Stimulated activated CD4-positive, alpha-beta T cell treated with anti-CD3 and anti-CD28 coated beads, Interleukin-15, amount 100 ng/mL, for 48 hours (primary cell): ENCODE results near the gene TIMP1.
A peak's percentile ranks its signal among the peaks of the same experiment; 100 is the strongest.

Experiments
- DNase-seq, 2 donors: peaks; one replicate each; pipeline ENCODE4 v3.0.0-alpha.2; 2020; ENCODE audit warnings: low read depth in 2 of 2

The TIMP1 gene

DNA sequence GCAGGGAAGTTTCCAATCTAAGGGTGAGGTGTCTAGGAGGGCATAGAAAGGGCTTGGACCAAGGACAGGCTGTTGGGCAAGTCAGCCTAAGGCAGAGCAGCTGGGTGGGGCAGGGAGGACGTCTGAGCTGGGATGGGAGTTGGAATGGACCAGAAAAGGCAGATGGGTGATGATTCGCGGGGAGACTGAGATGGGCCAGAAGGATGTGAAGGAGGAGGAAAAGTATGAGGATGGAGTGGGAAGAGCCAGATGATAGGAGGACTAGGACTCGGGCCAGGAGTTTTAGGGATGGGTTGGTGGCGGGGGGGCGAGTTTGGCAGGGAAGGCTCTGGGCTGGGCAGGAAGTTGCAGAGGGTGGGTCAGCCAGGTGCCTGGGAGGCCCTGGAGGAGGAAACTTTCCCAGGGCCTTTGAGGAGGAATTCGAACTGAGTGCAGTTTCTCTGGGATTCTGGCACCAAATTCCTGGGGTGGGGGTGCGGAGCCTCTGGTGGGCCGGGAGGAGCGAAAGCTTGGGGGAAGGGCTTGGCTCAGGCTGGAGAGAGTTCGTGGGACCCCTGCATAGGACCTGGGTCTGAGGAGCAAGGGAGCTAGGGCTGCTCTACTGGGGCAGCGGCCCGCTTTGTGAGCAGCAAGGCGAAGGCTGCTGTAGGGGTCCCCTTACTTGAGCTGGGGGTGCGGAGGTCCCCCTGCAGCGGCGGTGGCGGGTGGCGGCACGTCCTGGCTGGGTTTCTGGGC lies 8.7 kb upstream of the TIMP1 start:
- no peak for DNase-seq

DNA sequence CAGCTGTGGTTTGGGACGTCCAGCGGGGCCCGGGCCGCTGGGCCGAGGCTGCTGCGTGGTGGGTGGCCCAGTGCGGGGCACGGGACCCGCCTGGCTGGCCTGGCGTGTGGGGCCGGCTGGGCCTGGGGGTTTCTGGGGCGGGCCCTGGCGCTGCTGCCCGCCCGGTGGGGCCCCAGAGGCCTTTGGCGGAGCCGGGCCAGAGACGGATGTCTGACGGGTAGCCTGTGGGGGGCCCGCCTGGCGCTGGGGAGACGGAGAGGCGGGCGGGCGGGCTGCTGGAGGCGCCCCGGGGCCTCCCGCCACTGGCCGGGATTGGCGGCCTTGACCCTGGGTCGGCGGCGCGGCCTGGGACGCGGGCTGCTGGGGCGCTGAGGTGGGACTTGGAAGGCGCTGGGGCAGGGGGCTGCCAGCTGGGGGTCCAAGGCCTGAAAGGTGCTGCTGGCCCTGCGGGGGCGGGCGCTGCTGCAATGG lies 8.1 kb upstream of the TIMP1 start:
- no peak for DNase-seq

DNA sequence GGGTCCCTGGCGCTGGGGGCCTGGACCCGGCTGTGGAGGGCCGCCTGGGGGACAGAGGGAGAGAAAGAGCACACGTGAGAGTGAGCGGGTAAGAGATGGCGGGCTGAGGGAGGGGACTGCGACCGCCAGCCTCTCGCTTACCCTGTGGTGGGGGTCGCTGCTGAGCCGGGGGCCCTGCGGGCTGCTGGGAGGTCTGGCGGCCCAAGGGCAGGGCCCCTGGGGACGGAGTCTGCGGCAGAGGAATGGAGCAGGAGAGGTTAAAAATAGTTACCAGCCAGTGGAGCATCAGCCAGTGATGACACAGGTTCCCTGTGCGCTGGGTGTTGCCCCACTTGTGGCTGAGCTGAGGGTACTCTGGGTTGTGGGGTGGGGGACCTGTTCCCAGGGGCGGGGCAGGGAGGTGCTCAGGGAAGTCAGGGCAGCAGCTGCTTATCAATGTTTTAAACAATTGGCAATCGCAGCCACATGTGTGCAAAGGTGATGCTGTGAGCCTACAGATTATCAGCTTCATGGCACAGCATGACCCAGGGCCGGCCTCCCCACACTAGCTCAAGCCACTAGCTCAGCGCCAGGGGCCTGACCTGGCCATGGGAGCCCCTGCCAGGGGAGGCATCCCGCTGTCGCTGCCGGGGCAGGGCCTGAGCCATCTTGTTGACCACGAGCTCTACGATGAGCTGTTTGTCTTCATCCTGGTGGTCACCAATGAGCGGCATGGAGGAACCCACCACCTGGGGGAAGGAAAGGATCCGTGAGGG lies 7.5 kb upstream of the TIMP1 start:
- no peak for DNase-seq

DNA sequence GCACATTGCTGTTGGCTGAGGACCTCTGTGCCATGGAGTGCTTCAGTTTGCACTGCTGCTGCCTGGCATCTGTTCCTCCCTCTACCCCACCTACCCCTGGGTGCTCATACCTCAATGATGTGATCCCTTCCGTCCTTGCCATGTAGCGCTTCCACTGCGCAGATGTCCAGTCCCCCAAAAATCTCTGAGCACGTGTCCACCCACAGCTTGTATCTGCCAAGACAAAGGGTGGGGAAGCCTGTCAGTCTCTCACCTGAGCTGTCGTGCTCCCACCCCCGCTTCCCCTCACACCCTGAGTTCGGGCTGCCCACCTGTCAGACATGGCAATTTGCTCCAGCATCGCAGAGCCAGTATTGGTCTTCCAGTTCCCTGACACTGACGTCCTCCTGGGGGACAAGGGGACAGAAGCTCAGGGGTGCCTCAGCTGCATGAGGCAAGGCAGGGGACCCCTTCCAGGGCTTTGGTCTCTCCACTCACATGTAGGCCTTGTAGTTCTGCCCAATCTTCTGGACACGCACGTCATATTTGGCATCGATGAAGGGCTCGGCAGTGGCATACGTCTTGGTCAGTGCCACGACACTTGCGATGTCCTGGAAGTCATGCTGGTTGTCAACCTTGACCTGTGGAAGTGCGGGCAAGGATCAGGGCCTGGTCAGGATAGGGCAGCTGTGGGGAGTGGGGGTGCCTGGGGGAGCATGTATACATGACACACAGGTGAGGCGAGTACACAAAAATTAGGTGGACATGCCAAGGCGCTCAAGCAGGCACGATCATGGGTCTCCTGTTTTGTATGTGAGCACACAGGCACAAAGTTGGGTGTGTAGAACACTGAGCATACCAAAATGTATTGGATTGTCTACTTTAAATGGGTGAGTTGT lies 6.0 kb upstream of the TIMP1 start:
- no peak for DNase-seq

DNA sequence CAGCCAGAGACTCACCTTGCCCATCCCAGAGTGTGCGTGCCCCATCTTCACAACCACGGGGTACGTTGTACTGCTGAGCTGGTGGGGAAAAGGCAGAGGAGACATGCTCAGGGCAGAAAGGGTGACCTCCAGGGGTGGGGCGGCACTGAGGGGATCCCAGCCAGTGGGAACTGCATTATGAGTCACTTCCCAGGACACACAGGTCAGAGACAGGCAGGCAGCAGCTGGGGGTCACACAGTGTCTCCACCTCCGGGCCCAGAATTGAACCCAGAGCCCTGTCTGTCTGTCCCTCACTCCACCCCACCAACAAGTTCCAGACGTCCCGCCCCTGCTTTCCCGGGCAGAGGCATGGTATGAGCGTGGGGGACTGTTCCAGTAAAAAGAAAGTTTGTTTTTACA lies 4.8 kb upstream of the TIMP1 start:
- no peak for DNase-seq

DNA sequence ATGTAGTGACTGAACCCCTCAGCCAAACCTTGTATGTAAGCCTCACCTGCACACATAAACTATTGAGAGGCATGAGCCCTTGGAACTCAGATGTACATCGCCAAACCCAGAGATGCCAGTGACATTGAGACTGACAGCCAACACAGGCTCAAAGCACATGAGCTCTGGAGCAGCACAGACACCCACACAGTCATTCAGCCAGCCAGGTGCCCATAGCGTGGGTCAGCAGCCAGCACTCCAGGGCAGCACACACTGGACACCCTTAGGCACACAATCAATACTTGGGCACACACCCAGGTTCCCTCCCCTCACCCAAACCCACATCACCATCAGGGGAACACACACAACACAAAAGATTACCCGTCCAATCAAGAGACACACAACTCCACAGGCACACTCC lies 4.3 kb upstream of the TIMP1 start:
- DNase-seq, result no peak

DNA sequence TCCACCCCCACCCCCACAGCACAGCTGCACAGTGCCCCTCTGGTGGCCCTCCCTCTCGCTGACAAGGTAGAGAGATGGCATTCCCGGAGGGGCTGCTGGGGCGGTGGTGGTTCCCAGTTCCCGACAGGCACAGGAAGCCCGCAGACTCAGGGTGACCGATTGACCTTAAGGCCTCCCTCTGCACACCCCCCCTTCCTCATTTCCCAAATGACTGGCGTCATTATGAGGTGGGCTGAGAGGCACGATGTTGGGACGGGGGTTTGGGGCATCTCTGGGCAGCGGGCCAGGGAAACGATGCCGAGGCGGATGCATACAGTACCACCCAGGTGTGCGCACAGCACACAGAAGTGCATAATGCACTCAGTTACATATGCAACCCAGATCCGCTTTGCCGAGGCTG lies 3.5 kb upstream of the TIMP1 start:
- no peak for DNase-seq

DNA sequence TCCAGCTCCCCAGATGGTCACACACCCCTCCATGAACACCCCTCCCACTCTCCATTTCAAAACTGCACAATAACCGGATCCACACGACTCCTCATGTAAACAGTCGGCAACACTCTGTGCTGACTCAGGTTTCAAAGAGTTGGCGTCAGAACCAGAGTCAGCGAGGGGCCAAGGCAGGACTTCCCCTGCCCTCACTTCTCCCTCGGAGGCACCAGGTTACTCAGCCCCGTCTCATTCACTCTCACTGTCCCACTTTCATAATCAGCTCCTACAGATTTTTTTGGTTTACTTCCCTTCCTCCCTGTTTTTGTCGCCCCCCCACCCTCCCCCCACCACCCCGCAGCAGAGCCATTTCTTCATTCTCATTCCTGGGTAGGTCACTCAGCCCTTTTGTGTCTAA lies 2.7 kb upstream of the TIMP1 start:
- peak in 1 of 2 donors; percentile 36 for DNase-seq

DNA sequence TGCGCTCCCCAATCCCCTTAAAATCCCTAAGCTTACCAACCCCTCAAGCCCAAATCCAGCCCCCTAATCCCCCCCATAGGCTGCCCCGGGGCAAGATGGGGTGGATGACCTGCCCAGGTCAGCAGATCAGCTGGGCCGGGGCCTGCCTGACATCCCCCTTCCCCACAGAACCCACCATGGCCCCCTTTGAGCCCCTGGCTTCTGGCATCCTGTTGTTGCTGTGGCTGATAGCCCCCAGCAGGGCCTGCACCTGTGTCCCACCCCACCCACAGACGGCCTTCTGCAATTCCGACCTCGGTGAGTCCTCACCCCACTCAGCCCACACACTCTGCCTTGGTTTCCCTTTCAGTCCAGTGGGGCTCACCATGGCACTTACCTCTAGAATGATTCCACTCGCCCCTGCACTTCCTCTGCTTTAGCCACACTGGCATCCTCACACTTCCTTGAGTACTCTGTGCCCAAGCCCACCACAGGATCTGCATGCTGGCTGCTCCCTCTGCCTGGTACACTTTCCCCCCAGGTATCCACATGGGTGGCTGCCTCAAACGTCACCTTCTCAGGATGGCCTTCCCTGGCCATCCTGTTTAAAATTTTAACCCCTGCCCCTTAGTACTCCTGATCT lies 1.1 kb downstream of the TIMP1 start:
- DNase-seq, result no peak

DNA sequence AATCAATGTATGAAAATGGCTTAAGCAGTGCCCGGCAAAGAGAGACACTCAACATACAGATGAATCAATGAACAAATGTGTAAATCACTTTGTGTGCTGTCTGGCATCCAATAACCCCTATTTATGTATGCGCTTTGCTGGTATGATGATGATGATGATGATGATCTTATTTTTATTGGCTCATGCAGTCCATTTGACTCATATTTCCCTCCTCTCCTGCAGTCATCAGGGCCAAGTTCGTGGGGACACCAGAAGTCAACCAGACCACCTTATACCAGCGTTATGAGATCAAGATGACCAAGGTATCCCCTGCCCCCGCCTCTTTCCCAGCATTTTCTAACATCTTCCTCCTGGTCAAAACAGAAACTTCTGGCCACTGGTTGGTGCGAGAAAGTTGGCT lies 2.5 kb downstream of the TIMP1 start:
- no peak for DNase-seq

DNA sequence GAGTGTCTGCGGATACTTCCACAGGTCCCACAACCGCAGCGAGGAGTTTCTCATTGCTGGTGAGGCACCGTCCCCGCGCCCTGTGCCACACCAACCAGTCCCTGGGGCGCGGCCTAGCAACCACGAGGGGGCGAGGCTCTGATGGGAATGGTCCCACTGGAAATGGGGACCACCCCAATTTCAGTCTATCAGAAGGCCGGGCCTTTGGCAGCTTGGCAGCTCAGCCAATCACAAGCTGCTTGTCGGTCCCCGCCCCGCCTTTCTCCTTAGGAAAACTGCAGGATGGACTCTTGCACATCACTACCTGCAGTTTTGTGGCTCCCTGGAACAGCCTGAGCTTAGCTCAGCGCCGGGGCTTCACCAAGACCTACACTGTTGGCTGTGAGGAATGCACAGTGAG lies 3.0 kb downstream of the TIMP1 start:
- DNase-seq, result no peak

DNA sequence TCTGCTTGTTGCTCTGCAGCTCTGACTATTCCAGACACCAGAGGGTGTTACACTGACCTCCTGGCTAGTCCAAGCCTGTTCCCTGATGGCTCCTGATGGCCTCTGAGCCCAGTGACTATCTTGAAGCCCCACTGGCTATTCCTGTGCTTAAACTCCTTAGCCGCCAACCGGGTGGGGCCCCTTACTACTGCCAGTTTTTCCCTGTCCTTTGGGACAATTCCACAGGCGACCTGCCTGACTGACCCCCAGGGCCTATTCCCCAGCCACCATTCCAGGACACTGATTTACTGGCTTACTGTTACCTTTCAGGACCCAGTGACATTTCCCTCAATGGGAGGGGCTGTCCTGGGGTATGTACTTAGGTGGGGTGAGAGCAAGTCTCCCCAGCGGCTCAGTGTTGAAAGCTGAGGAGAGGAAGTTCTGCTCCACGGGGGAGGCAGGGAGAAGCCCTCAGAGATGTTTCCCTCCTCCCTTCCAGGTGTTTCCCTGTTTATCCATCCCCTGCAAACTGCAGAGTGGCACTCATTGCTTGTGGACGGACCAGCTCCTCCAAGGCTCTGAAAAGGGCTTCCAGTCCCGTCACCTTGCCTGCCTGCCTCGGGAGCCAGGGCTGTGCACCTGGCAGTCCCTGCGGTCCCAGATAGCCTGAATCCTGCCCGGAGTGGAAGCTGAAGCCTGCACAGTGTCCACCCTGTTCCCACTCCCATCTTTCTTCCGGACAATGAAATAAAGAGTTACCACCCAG lies 4.0 kb downstream of the TIMP1 start:
- DNase-seq, result no peak

DNA sequence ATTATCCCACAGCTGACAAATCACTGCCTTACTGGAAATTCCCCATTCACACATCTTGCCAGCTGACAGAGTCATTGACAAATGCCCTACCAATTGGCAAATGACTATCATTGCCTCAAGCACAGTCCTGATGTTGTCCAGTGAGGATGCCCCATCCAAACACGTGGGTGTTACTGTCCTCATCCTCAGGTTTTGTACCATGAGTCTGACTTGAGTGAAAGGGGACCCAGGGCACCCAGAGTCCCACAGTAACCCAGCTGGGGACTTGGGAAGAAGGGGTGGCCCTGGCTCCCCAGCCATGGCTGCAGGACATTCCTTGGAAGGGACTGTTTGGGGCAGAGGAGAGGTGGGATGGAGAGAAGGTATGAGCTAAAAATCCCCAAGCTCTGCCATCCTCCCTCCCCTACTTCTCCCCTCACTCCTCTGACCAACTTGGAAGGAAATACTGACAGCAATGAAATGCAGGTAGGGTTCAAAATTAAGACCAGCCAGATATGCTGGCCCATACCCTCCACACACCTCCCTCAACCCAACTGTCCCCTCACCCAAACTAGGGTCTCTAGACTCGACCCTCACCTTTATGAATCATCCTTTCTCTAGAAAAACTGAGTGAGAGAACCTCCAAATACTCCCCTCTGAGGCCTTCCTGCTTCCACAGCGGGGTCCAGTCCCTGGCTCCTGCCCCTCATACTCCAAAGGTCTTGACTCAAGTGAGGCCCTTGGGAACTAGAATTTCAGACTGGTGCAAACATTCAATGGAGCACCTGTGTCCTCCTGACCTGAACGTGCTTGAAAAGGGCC lies 5.1 kb downstream of the TIMP1 start:
- DNase-seq, result no peak

DNA sequence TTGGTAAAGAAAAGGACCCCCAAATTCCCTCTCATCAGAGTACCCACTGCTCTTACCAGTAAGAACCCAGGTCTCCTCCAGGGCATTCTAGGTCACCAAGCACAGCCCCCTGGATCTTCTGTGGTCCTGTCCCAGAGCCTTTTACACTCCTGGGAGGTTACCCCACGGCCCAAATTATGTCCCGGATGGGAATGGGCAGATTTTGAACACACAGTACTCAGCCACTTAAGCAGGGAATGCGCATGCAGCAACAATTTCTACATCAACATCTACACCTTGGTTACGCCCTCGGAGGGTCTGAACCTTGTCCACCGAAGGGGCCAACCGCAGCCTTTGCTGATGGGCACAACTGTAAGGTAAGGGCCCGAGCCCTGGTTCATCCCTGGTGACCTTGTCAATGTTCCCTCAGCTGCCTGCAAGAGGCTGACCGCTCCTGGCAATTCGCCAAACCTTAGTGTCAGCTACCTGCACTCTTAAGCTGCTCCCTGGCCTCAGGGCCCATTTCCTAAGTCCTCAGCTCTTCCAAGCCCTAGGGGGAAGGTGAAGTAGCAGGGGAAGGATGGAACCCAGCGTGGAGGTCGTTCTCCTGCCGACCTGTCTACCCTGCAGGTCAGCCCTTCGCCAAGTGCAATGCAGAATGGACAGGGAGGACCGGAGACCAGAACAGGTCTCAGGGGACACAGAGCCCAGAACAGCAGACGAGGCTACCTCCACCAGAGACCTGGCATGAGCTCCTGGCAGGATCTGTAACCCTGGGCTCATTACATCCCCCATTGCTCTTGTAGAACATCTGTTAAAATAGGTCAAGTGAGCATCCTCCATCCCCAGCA lies 5.9 kb downstream of the TIMP1 start:
- DNase-seq, result no peak

DNA sequence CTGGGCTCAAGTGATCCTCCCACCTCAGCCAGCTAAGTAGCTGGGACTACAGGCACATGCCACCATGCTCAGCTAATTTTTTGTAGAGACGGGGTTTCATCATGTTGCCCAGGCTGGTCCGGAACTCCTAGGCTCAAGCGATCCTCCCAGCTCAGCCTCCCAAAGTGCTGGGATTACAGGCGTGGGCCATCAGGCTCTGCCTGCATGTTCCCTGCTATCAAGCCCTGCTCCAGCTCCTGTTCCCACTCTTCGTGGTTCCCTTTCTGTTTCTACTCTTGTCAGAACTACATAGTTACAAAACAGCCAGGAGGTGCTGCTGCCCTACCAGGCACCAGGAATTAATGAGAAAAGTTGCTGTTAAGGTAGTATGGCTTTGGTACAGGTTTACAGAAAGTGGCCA lies 8.7 kb downstream of the TIMP1 start:
- DNase-seq, result no peak

DNA sequence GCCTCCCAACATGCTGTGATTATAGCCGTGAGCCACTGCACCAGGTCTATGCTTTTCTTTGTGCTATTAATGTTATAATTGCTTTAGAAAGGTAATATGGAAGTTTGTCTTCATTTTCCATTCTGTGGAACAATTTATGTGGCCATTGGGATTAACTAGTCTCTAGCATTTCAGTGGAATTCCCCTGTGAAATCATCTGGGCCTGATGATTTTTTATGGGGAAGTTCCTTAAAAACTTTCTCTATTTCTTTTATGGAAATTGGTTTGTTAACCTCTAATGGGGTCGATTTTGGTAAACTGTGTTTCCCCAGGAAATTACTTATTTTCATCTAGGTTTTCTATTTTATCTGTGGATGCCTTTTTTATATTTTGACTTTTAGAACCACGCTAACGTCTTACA lies 11.3 kb downstream of the TIMP1 start:
- no peak for DNase-seq

DNA sequence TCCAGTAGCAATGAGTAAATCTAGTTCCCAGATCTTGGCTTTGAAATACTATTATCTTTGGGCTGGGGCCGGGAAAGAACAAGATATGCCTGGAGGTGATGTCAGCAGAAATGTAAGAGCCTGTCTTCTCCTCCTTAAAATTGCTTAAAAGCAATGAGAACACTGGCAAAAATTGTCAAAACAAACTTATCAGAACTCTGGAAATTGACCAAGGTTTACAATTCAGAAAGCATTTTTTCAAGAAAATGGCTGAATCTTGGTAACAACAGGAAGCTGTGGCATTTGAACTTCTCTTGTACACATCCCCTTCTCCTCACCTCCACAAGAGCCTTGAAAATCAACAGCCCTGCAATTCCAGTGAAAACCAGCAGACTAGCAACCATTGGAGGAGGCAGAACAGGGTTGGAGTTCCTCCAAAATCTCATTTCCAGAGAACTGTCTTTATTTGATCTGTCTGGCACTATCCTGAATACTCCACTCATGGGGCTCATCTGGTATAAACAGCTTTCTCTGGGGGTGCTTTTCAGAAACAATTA lies 13.5 kb downstream of the TIMP1 start:
- DNase-seq, result no peak

DNA sequence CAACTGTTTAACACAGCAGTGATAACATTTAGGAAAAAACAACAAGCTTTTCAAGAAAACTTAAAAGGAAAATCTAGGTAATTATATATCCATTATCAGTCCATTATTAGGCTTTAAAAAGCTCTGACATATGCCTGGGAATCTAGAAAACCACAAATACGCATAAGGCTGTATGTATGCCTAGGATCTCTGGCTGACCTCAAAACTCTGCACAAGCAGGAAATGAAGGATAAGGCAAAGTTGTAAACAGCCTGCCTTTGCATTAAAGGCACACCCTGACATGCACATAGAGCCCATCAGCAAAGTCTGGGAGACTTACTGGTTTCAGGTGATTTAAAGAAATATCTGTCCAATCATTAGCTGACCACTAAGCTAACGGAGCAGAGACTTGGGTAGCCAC lies 14.0 kb downstream of the TIMP1 start:
- DNase-seq, result no peak

DNA sequence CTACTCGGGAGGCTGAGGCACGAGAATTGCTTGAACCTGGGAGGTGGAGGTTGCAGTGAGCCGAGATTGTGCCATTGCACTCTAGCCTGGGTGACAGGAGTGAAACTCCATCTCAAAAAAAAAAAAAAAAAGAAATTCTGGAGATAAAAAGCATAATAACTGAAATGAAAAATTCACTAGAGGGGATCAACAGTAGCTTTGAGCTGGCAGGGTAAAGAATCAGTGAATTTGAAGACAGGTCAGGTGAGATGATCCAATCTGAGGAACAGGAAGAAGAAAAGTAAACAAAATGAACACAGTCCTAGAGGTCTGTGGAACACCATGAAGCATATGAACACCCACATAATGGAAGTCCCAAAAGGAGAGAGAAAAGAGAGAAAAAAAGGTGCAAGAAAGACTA lies 15.0 kb downstream of the TIMP1 start:
- DNase-seq, result no peak
